Osteocyte (in vitro differentiated cells): ENCODE results near the gene RGS9BP. TPM values are rescaled to one million over a fixed set of nuclear protein-coding genes. Genes with fewer than 3 reads are reported as not detected.
A peak's percentile ranks its signal among the peaks of the same experiment; 100 is the strongest.

Experiments
- DNase-seq: peaks from one replicate; pipeline ENCODE4 v3.0.0; 2021; ENCODE audit warnings: mixed read lengths; ENCODE audit not compliant: unreplicated experiment; ENCODE audit errors: extremely low spot score
- H3K27ac Mint-ChIP-seq: one replicate; pipeline ENCODE4 v1.8.0; 2021; ENCODE audit warnings: mild to moderate bottlenecking, mixed read lengths; ENCODE audit not compliant: unreplicated experiment
- H3K27me3 Mint-ChIP-seq: one replicate; pipeline ENCODE4 v1.8.0; 2021; ENCODE audit warnings: mixed read lengths; ENCODE audit not compliant: unreplicated experiment
- H3K36me3 Mint-ChIP-seq: one replicate; pipeline ENCODE4 v1.8.0; 2021; ENCODE audit warnings: mixed read lengths; ENCODE audit not compliant: unreplicated experiment
- H3K4me1 Mint-ChIP-seq: one replicate; pipeline ENCODE4 v1.8.0; 2021; ENCODE audit warnings: mixed read lengths; ENCODE audit not compliant: unreplicated experiment
- H3K4me3 Mint-ChIP-seq: one replicate; pipeline ENCODE4 v1.8.0; 2021; ENCODE audit warnings: mild to moderate bottlenecking, moderate library complexity, mixed read lengths; ENCODE audit not compliant: unreplicated experiment
- H3K9me3 Mint-ChIP-seq: one replicate; pipeline ENCODE4 v1.8.0; 2021; ENCODE audit warnings: mixed read lengths; ENCODE audit not compliant: unreplicated experiment
- CTCF ChIP-seq: fragments of 200-600 bp; sonication (generic); IDR thresholded peaks from 2 replicates; pipeline ENCODE4 v1.5.0; 2021; ENCODE audit warnings: antibody characterized with exemption, mild to moderate bottlenecking, moderate library complexity
- long read RNA-seq: library from polyadenylated mRNA; unstranded; transcript quantifications from one replicate; pipeline ENCODE4 v2.0.0, GENCODE V29; 2021
- total RNA-seq: library from RNA; stranded (reverse); gene quantifications from 2 replicates; pipeline ENCODE4 v1.2.1, GENCODE V29; 2021

Gene RGS9BP
- total RNA-seq = 0.37 and 0.86 TPM in 2 replicates
- long read RNA-seq = 0 reads

GRCh38 chr19:32675720-32676185 lies at the start of gene RGS9BP:
TSS of gene RGS9BP (plus strand) at chr19:32675848. CDS start at chr19:32676264, 416 bp downstream.
- H3K27ac Mint-ChIP-seq = peak within 1 kb of the TSS; percentile 14
- no peak for TF ChIP-seq CTCF
- DNase-seq = peak; percentile 89
- H3K4me1 Mint-ChIP-seq = peaks cover 24% of the 10 kb centered on the region
- peaks cover 15% of the 10 kb centered on the region for H3K27me3 Mint-ChIP-seq
- H3K4me3 Mint-ChIP-seq = peak within 1 kb of the TSS; percentile 75
- H3K36me3 Mint-ChIP-seq = no peaks in the 10 kb centered on the region
- no peaks in the 10 kb centered on the region for H3K9me3 Mint-ChIP-seq

- TF ChIP-seq CTCF = no peak
- no peaks in the 10 kb centered on the region for H3K4me1 Mint-ChIP-seq
- H3K36me3 Mint-ChIP-seq = peaks cover 30% of the 10 kb centered on the region
- H3K9me3 Mint-ChIP-seq = no peaks in the 10 kb centered on the region
- no peak overlapping the region for H3K27ac Mint-ChIP-seq
- no peaks in the 10 kb centered on the region for H3K27me3 Mint-ChIP-seq
- no peak for DNase-seq
- H3K4me3 Mint-ChIP-seq = no peak overlapping the region
Observed at GRCh38 chr19:32626969-32627368, 48.7 kb upstream of the RGS9BP start.

- H3K36me3 Mint-ChIP-seq = peaks cover 22% of the 10 kb centered on the region
- no peak for DNase-seq
- TF ChIP-seq CTCF = no peak
- H3K27me3 Mint-ChIP-seq = no peaks in the 10 kb centered on the region
- no peak overlapping the region for H3K27ac Mint-ChIP-seq
- no peak overlapping the region for H3K4me3 Mint-ChIP-seq
- H3K4me1 Mint-ChIP-seq = no peaks in the 10 kb centered on the region
- H3K9me3 Mint-ChIP-seq = no peaks in the 10 kb centered on the region
Observed at GRCh38 chr19:32627714-32628270, 47.9 kb upstream of the RGS9BP start.

- Mint-ChIP-seq H3K4me3 (no peak overlapping the region), H3K36me3 (peaks cover 14% of the 10 kb centered on the region), H3K27ac (no peak overlapping the region), H3K27me3 (no peaks in the 10 kb centered on the region), H3K4me1 (no peaks in the 10 kb centered on the region), H3K9me3 (no peaks in the 10 kb centered on the region)
- TF ChIP-seq CTCF = no peak
- DNase-seq = no peak
Observed at GRCh38 chr19:32630338-32630737, 45.3 kb upstream of the RGS9BP start.

GRCh38 chr19:32631381-32631780 lies 44.3 kb upstream of the RGS9BP start:
- Mint-ChIP-seq H3K27ac (no peak overlapping the region), H3K9me3 (no peaks in the 10 kb centered on the region), H3K4me3 (no peak overlapping the region), H3K36me3 (peaks cover 15% of the 10 kb centered on the region), H3K27me3 (no peaks in the 10 kb centered on the region), H3K4me1 (no peaks in the 10 kb centered on the region)
- no peak for TF ChIP-seq CTCF
- DNase-seq = no peak
